Hepatocyte (in vitro differentiated cells): Measurements from ENCODE around the gene ASB10.

Source experiments
- EZH2 ChIP-seq: fragments of 200-600 bp; sonication (generic); IDR thresholded peaks from 2 replicates; pipeline ENCODE4 v1.6.1; 2016; ENCODE audit warnings: antibody characterized with exemption, mild to moderate bottlenecking, borderline replicate concordance
- EZH2phosphoT487 ChIP-seq: fragments of 200-600 bp; sonication (generic); IDR thresholded peaks from one replicate; pipeline ENCODE4 v1.6.1; 2018; ENCODE audit warnings: antibody characterized with exemption, mild to moderate bottlenecking, low read depth, moderate library complexity; ENCODE audit not compliant: unreplicated experiment, severe bottlenecking
- TF ChIP-seq, protein P1 (sequence below): fragments of 200-600 bp; sonication (generic); IDR thresholded peaks from 2 replicates; pipeline ENCODE4 v1.5.1; 2016; ENCODE audit warnings: antibody characterized with exemption, mild to moderate bottlenecking; ENCODE audit not compliant: poor library complexity

DNA sequence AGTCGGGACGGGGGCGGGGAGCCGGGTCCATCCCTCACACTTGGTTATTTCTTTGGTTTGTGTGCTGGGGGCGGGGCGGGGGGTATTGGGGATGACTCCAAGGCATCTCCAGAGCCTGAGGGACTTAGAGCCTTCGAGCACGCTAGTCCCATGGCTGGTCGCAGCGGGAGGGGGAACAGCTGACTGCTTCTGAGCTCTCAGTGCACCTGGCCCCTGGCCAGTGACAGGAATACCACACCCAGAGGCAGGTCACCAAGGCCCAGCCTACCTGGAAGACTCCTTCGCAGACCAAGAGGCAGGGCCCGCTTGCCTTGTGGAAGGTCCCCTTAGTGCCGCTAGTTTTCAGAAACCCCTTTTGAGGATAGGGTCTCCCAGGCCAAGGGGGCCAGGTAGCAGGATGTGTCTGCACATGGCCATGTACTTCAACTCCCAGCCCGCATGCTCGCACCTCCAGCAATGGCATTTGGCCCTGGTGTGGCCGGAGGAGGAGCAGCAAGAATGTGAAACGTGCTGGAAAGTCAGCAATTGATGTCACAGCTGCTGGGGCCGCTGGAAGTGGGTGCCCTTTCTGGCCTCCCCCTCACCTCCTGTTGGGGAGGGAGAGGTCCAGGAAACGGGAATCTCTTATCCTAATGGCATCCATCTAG, 60.4 kb downstream of the ASB10 start:
- TF ChIP-seq, protein P1, sequence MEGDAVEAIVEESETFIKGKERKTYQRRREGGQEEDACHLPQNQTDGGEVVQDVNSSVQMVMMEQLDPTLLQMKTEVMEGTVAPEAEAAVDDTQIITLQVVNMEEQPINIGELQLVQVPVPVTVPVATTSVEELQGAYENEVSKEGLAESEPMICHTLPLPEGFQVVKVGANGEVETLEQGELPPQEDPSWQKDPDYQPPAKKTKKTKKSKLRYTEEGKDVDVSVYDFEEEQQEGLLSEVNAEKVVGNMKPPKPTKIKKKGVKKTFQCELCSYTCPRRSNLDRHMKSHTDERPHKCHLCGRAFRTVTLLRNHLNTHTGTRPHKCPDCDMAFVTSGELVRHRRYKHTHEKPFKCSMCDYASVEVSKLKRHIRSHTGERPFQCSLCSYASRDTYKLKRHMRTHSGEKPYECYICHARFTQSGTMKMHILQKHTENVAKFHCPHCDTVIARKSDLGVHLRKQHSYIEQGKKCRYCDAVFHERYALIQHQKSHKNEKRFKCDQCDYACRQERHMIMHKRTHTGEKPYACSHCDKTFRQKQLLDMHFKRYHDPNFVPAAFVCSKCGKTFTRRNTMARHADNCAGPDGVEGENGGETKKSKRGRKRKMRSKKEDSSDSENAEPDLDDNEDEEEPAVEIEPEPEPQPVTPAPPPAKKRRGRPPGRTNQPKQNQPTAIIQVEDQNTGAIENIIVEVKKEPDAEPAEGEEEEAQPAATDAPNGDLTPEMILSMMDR: no peak
- TF ChIP-seq EZH2phosphoT487: no peak
- TF ChIP-seq EZH2: no peak
